ENCODE data around the gene LENG8. TPM values are rescaled to one million over a fixed set of nuclear protein-coding genes. Genes with fewer than 3 reads are reported as not detected.
"Not testable (repeated sequence)": the region's sequence is repeated elsewhere in the genome, so short reads cannot be mapped to it uniquely, and the experiment has no call there.

The LENG8 gene
- total RNA-seq, 2 donors from 2014 or later, result 146 to 156 TPM

- intact Hi-C loops (cut with DNase I, micrococcal nuclease), result no loop called here
- peak; percentile 83 to 85 for DNase-seq
- peak; percentile 16 for ATAC-seq
Measured at GRCh38 chr19:54469496-54469934, 20.5 kb downstream of the LENG8 start.

GRCh38 chr19:54470276-54470887, 21.4 kb downstream of the LENG8 start:
- intact Hi-C loops (cut with DNase I, micrococcal nuclease), result no loop called here
- ATAC-seq, result no peak
- DNase-seq, result no peak

GRCh38 chr19:54470991-54471782, 22.2 kb downstream of the LENG8 start:
- intact Hi-C loops (cut with DNase I, micrococcal nuclease), result no loop called here
- ATAC-seq (peak; percentile 34), DNase-seq (peak in 1 of 2 donors; percentile 70)

DNA sequence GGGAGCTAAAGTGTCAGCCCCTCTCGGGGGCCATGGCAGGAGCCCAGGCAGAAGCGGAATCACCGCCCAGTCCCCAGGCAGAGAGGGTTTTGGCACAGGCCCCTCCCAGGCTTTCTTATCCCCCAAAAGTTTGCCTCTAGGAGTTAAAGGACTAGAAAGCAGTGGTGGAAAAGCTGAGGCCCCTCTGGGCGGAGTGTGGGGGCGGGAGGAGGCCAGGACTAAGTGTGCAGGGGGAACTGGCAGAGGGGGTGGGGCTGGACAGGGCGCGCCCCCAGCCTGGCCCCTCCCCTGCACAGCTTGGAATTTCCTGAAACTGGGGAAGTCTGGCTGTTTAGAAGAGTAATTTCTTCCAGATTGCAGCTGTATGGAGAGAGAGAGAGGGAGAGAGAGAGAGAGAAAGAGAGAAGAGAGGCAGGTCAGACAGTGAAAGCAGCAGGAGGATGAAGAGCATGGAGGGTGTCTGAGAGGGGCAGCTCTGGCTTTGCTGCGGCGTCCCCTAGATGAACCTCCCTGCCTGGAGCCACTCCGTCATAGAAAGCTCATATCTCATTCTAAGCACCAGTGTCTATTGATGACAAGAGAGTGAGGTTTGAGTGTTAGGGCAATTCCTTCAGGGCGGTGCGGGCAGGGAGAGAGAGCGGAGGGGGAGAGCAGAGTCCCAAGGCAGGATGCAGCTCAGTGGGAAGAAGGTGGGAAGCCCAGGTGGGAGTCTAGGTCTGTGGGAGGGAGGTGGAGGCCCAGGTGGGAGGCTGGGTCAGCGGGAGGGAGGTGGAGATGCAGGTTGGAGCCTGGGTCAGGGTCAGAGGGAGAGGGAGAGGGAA, 24.3 kb downstream of the LENG8 start, which contains the start of gene CDC42EP5:
Gene CDC42EP5, minus strand, starts transcription at position 226 of the 821 bp plus-strand sequence. CDS start 7,749 bp downstream, outside the sequence.
- ATAC-seq, result peak; percentile 72
- intact Hi-C loops (cut with DNase I, micrococcal nuclease), result no loop called here
- DNase-seq, result peak; percentile 83 to 85

- intact Hi-C loops (cut with DNase I, micrococcal nuclease), result no loop called here
- DNase-seq (no peak), ATAC-seq (peak; percentile 2)
Measured at GRCh38 chr19:54473892-54474372, 24.9 kb downstream of the LENG8 start.

- DNase-seq (no peak), ATAC-seq (no peak)
- intact Hi-C loops (cut with DNase I, micrococcal nuclease), result no loop called here
Measured at GRCh38 chr19:54475706-54476105, 26.7 kb downstream of the LENG8 start.

DNA sequence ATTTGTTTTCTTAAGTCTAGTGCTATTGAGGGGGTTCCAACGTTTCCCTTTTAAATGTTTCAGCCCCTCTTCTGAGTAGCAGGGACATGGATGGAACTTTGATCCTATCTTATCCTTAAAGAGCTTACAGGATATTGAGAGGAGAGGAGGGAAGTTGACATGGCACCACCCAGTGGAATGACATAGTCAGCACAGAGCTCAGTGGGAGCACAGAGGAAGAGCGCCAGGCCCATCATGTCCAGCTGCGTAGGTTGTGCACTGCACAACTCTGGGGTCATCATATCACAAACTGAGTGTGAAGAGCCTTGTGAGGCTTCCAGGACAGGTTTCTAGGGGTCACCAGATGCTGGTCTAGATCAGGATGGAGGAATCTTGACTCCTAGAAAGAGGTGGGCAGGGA, 28.7 kb downstream of the LENG8 start:
- ATAC-seq (peak; percentile 60), DNase-seq (peak in 1 of 2 donors; percentile 37)
- intact Hi-C loops (cut with DNase I, micrococcal nuclease), result no loop called here

- peak; percentile 47 for ATAC-seq
- intact Hi-C loops (cut with DNase I, micrococcal nuclease), result no loop called here
- peak in 1 of 2 donors; percentile 21 for DNase-seq
Measured at GRCh38 chr19:54478677-54479266, 29.8 kb downstream of the LENG8 start.

DNA sequence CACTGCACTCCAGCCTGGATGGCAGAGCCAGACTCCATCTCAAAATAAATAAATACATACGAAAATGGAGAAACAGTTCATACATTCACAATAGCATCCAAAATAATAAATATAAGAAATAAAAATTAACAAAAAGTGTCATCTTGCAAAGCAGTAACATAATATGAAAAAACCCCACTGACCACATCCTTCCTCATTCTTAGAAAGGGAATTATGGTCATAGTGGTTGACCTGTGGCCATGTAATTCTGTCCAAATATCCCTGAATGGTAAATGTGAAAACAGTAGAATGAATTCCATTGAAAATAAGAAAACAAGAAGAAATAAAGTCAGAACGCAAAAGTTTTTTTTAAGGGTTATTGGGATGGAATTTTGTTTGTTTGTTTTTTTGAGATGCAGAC, 31.1 kb downstream of the LENG8 start:
- DNase-seq (no peak), ATAC-seq (no peak)
- intact Hi-C loops (cut with DNase I, micrococcal nuclease), result loop anchor here in 1 of 2 donors (10.0 kb wide), 1 partner anchor 195 kb away; no protein-coding TSS in a partner anchor

DNA sequence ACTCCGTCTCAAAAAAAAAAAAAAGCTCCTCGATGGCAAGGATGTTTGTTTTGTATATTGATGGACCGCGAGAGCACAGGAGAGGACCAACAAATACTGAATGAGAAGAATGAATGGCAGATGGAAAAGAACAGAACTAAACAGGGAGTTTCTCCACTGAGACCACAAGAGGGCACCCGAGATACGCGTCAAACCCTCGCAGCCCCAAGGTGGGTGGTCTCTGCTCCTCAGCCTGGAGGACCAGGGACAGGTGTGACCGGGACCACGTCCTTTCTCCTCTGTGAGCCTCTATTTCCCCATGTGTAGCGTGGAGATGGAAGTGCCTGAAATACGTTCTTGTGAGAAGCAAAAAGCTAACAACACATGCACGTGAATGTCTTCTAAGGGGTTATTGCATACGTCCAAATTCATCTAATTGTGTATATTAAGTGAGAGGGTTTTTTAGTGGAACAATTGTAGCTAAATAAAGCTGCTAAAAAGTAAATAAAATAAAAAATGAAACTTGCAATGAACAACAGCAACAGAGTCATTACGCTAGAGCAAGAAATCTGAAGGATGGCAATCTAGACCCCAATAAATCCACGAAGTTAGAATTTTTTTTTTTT, 32.4 kb downstream of the LENG8 start:
- peak; percentile 35 for ATAC-seq
- intact Hi-C loops (cut with DNase I, micrococcal nuclease), result loop anchor here in 1 of 2 donors (10.0 kb wide), 1 partner anchor 193 kb away; no protein-coding TSS in a partner anchor
- no peak for DNase-seq

- DNase-seq (no peak), ATAC-seq (no peak)
- intact Hi-C loops (cut with DNase I, micrococcal nuclease), result loop anchor here in 1 of 2 donors (10.0 kb wide), 1 partner anchor 192 kb away; no protein-coding TSS in a partner anchor
Measured at GRCh38 chr19:54482889-54483288, 33.9 kb downstream of the LENG8 start.

- intact Hi-C loops (cut with DNase I, micrococcal nuclease), result loop anchor here in 1 of 2 donors (10.0 kb wide), 1 partner anchor 190 kb away; no protein-coding TSS in a partner anchor
- no peak for ATAC-seq
- DNase-seq, result no peak
Measured at GRCh38 chr19:54484451-54484850, 35.5 kb downstream of the LENG8 start.

- DNase-seq (no peak), ATAC-seq (no peak)
- intact Hi-C loops (cut with DNase I, micrococcal nuclease), result loop anchor here in 1 of 2 donors (10.0 kb wide), 1 partner anchor 189 kb away; no protein-coding TSS in a partner anchor
Measured at GRCh38 chr19:54485851-54486250, 36.9 kb downstream of the LENG8 start.

DNA sequence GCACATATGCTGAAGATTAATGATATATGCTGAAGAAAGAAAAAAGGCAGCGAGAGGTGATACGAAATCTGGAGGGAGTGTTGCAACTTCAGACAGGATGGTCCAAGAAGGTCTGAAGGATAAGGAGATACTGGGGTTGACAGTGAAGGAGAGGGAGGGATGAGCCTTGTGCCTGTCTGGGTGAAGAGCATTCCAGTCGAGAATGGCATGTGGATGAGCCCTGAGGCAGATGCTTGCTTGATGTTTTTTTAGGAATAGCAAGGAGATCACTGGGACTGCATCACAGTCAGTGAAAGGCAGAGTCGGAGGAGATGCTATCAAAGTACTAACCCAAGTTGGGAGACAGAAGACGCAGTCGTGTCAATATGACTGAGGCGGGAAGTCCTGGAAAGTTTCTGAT, 40.3 kb downstream of the LENG8 start:
- intact Hi-C loops (cut with DNase I, micrococcal nuclease), result loop anchor here in 1 of 2 donors (10.0 kb wide), 1 partner anchor 185 kb away; no protein-coding TSS in a partner anchor
- no peak for ATAC-seq
- DNase-seq, result no peak

GRCh38 chr19:54489766-54490165, 40.8 kb downstream of the LENG8 start:
- no peak for ATAC-seq
- no peak for DNase-seq
- intact Hi-C loops (cut with DNase I, micrococcal nuclease), result loop anchor here in 1 of 2 donors (10.0 kb wide), 1 partner anchor 185 kb away; no protein-coding TSS in a partner anchor

DNA sequence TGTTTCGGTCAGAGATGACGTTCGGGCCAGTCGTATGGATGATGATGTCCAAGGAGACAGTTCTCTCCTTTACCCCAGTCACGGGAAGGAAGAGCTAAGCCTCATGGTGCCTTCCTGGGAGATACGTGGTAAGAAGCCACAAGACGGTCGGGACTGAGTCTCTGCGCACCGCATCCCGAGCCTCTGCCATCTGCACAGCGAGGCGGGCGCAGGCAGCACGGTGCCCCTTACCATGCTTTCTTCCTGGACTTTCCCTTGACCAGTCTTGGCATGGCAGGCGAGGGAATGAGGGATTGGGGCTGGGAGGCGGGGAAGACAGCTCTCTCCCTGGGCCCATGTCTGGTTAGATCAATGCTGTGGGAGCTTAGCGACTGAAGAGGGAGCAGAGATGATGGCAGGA, 43.6 kb downstream of the LENG8 start:
- intact Hi-C loops (cut with DNase I, micrococcal nuclease), result no loop called here
- no peak for DNase-seq
- no peak for ATAC-seq

GRCh38 chr19:54493056-54493455, 44.1 kb downstream of the LENG8 start:
- intact Hi-C loops (cut with DNase I, micrococcal nuclease); DNase-seq; ATAC-seq: not testable (repeated sequence)
